Neural cell (in vitro differentiated cells): ENCODE measurements around the gene CDH1.

ENCODE experiments used
- CTCF ChIP-seq: fragments of 450-650 bp; IDR thresholded peaks from 2 replicates; pipeline ENCODE4 v1.5.1; 2014; ENCODE audit warnings: antibody characterized with exemption, mild to moderate bottlenecking, moderate library complexity; ENCODE audit not compliant: poor library complexity, severe bottlenecking
- EP300 ChIP-seq: fragments of 450-650 bp; conservative IDR thresholded peaks from 2 replicates; pipeline ENCODE4 v1.6.1; 2014; ENCODE audit warnings: antibody characterized with exemption, mild to moderate bottlenecking, moderate library complexity; ENCODE audit not compliant: poor library complexity, severe bottlenecking
- EZH2 ChIP-seq: fragments of 200-600, 300-800 bp; shearing (Covaris generic), sonication (generic); IDR thresholded peaks from 2 replicates; pipeline ENCODE4 v1.6.1; 2014; ENCODE audit warnings: antibody characterized with exemption, low read length, borderline replicate concordance, mild to moderate bottlenecking; ENCODE audit not compliant: insufficient read depth, poor library complexity, severe bottlenecking
- MXI1 ChIP-seq: fragments of 450-650 bp; conservative IDR thresholded peaks from 2 replicates; pipeline ENCODE4 v1.6.1; 2014; ENCODE audit warnings: antibody characterized with exemption, mild to moderate bottlenecking; ENCODE audit not compliant: poor library complexity, severe bottlenecking
- POLR2AphosphoS5 ChIP-seq: IDR thresholded peaks from 2 replicates; pipeline ENCODE4 v1.6.1; 2012
- RAD21 ChIP-seq: fragments of 450-650 bp; conservative IDR thresholded peaks from 2 replicates; pipeline ENCODE4 v1.6.1; 2014; ENCODE audit warnings: antibody characterized with exemption, mild to moderate bottlenecking, moderate library complexity
- REST ChIP-seq: IDR thresholded peaks from 2 replicates; pipeline ENCODE4 v1.6.1; 2012; ENCODE audit warnings: borderline replicate concordance
- TAF1 ChIP-seq: IDR thresholded peaks from 2 replicates; pipeline ENCODE4 v1.6.1; 2012; ENCODE audit warnings: low read depth

- no peak for TF ChIP-seq CTCF
- TF ChIP-seq TAF1, result no peak
- no peak for TF ChIP-seq EP300
- no peak for TF ChIP-seq POLR2AphosphoS5
- no peak for TF ChIP-seq EZH2
- TF ChIP-seq REST, result no peak
- TF ChIP-seq RAD21, result no peak
- no peak for TF ChIP-seq MXI1
Measured at GRCh38 chr16:68756239-68756915, 19.3 kb downstream of the CDH1 start.
